Thoracic aorta (tissue), 2 donors: ENCODE results near the gene KIAA1217. TPM values are rescaled to one million over a fixed set of nuclear protein-coding genes. Genes with fewer than 3 reads are reported as not detected.

Experiments used
- ATAC-seq: fragments of 150-250 bp; one replicate; pipeline ENCODE4 v1.8.0; 2017; ENCODE audit warnings: low read depth; ENCODE audit not compliant: insufficient number of reproducible peaks, low FRiP score
- DNase-seq: peaks from one replicate; pipeline ENCODE4 v3.0.0-alpha.2; 2020; ENCODE audit warnings: low spot score
- H3K27ac ChIP-seq, 2 donors: fragments of 200-600 bp; sonication (generic); 1 replicate in 1 of 2; 2 replicates in 1 of 2; pipeline ENCODE4 v1.5.1; 2016; ENCODE audit warnings: mild to moderate bottlenecking in 2 of 2, moderate library complexity in 2 of 2
- H3K27me3 ChIP-seq: fragments of 200-600 bp; sonication (generic); replicated peaks from 2 replicates; pipeline ENCODE4 v1.6.0; 2016; ENCODE audit warnings: mild to moderate bottlenecking; ENCODE audit not compliant: insufficient read depth
- H3K36me3 ChIP-seq: fragments of 200-600 bp; sonication (generic); one replicate; pipeline ENCODE4 v1.5.1; 2016
- H3K4me1 ChIP-seq, 2 donors: fragments of 200-600 bp; sonication (generic); 1 replicate in 1 of 2; 2 replicates in 1 of 2; pipeline versions ENCODE4 v1.5.1 to v1.6.0; 2016; ENCODE audit warnings: low read depth in 2 of 2, mild to moderate bottlenecking in 1 of 2; ENCODE audit not compliant: control insufficient read depth in 1 of 2
- H3K4me3 ChIP-seq: fragments of 200-600 bp; sonication (generic); 2 replicates; pipeline ENCODE4 v1.5.1; 2016; ENCODE audit warnings: mild to moderate bottlenecking
- H3K9me3 ChIP-seq: fragments of 200-600 bp; sonication (generic); 2 replicates; pipeline ENCODE4 v1.5.1; 2016
- CTCF ChIP-seq: fragments of 200-600 bp; sonication (generic); IDR thresholded peaks from one replicate; pipeline ENCODE4 v1.5.1; 2019; ENCODE audit warnings: antibody characterized with exemption
- total RNA-seq, 2 donors: library from RNA; depleted of rRNA; stranded (reverse); fragments of >200 nt; gene quantifications; one replicate each; pipeline versions ENCODE4 v1.1.0 to v1.2.3, GENCODE V29; 2016

Gene KIAA1217
- total RNA-seq, 2 donors from 2014 or later, result 15.2 to 15.6 TPM

GRCh38 chr10:24453404-24453830 lies 244.5 kb downstream of the KIAA1217 start:
- DNase-seq (no peak), ATAC-seq (no peak)
- Histone ChIP-seq H3K27me3 (no peaks in the 10 kb centered on the region), H3K36me3 (no peaks in the 10 kb centered on the region), H3K4me1 (peaks cover 10 to 24% of the 10 kb centered on the region in 2 donors), H3K27ac (peak overlapping the region in 1 of 2 donors; percentile 45), H3K4me3 (no peak overlapping the region), H3K9me3 (no peaks in the 10 kb centered on the region)
- no peak for TF ChIP-seq CTCF

GRCh38 chr10:24453973-24454372 lies 245.0 kb downstream of the KIAA1217 start:
- H3K27ac ChIP-seq, result peak overlapping the region in 1 of 2 donors; percentile 45
- H3K27me3 ChIP-seq, result no peaks in the 10 kb centered on the region
- no peak overlapping the region for H3K4me3 ChIP-seq
- peaks cover 6 to 18% of the 10 kb centered on the region in 2 donors for H3K4me1 ChIP-seq
- no peak for TF ChIP-seq CTCF
- DNase-seq (no peak), ATAC-seq (no peak)
- H3K9me3 ChIP-seq, result no peaks in the 10 kb centered on the region
- H3K36me3 ChIP-seq, result no peaks in the 10 kb centered on the region

GRCh38 chr10:24455447-24455846 lies 246.5 kb downstream of the KIAA1217 start:
- TF ChIP-seq CTCF, result no peak
- Histone ChIP-seq H3K4me1 (peaks cover 3 to 8% of the 10 kb centered on the region in 2 donors), H3K36me3 (no peaks in the 10 kb centered on the region), H3K4me3 (no peak overlapping the region), H3K9me3 (no peaks in the 10 kb centered on the region), H3K27me3 (no peaks in the 10 kb centered on the region), H3K27ac (no peak overlapping the region)
- DNase-seq (no peak), ATAC-seq (no peak)

DNA sequence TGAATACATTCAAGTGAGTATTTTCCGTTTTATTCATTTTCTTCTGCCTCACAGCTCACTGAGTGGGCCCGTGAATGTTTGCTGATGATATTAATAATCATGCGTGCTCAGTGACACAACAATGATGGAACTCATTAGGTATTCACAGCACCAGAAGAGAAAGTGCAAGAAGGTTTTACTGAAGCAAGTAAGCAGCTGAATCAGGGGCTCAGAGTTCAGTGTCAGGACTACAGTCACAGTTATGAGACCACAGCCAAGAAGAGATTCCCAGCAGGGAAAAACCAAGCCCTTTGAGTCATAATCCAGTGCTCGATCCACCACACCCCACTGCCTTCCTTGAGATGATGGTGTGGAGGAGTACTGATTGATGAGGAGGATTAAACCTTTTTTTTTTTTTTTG lies 247.4 kb downstream of the KIAA1217 start:
- no peaks in the 10 kb centered on the region for H3K27me3 ChIP-seq
- no peak for TF ChIP-seq CTCF
- no peak overlapping the region for H3K4me3 ChIP-seq
- no peak for DNase-seq
- H3K9me3 ChIP-seq, result no peaks in the 10 kb centered on the region
- H3K4me1 ChIP-seq, result peaks cover 0 to 8% of the 10 kb centered on the region in 2 donors
- H3K36me3 ChIP-seq, result no peaks in the 10 kb centered on the region
- H3K27ac ChIP-seq, result no peak overlapping the region
- ATAC-seq, result peak; percentile 27

GRCh38 chr10:24457661-24458318 lies 248.9 kb downstream of the KIAA1217 start:
- H3K27ac ChIP-seq, result no peak overlapping the region
- no peak for ATAC-seq

More at GRCh38 chr10:24457661-24458318, 248.9 kb downstream of the KIAA1217 start:
- Histone ChIP-seq H3K9me3 (no peaks in the 10 kb centered on the region), H3K4me1 (peaks cover 0 to 8% of the 10 kb centered on the region in 2 donors), H3K4me3 (no peak overlapping the region), H3K36me3 (no peaks in the 10 kb centered on the region), H3K27me3 (no peaks in the 10 kb centered on the region)
- no peak for TF ChIP-seq CTCF
- no peak for DNase-seq
